Natural killer cell (primary cell): Measurements from ENCODE around the gene MED28. TPM values are rescaled to one million over a fixed set of nuclear protein-coding genes. Genes with fewer than 3 reads are reported as not detected.

Experiments
- ATAC-seq, 3 donors: fragments of 150-1000 bp in 2 of 3; fragments of 200-7000 bp in 1 of 3; cut with Tn5 transposase; 1 replicate in 1 of 3; 2 replicates in 2 of 3; pipeline ENCODE4 v1.10.0; 2021; ENCODE audit warnings: mild to moderate bottlenecking in 2 of 3, moderate library complexity in 2 of 3
- DNase-seq, 2 donors: peaks; one replicate each; pipeline versions ENCODE4 v3.0.0 to v3.0.0-alpha.2; 2013 to 2021; ENCODE audit warnings: mixed read lengths in 1 of 2
- H3K27ac ChIP-seq: one replicate; pipeline ENCODE4 v1.5.1; 2013; ENCODE audit warnings: mild to moderate bottlenecking, low read length
- H3K27me3 ChIP-seq: one replicate; pipeline ENCODE4 v1.6.1; 2013; ENCODE audit warnings: low read length; ENCODE audit not compliant: control insufficient read depth, insufficient read depth
- H3K36me3 ChIP-seq: one replicate; pipeline ENCODE4 v1.6.1; 2013; ENCODE audit warnings: low read length; ENCODE audit not compliant: control insufficient read depth, insufficient read depth
- H3K4me1 ChIP-seq: one replicate; pipeline ENCODE4 v1.6.1; 2013; ENCODE audit warnings: low read length; ENCODE audit not compliant: control insufficient read depth, insufficient read depth
- H3K4me3 ChIP-seq: one replicate; pipeline ENCODE4 v1.5.1; 2013; ENCODE audit warnings: low read length
- H3K9me3 ChIP-seq: one replicate; pipeline ENCODE4 v1.6.1; 2013; ENCODE audit warnings: low read length; ENCODE audit not compliant: control insufficient read depth, insufficient read depth
- H3K27ac Mint-ChIP-seq, 2 donors: one replicate each; pipeline ENCODE4 v1.8.0; 2022; ENCODE audit warnings: mild to moderate bottlenecking in 2 of 2, mixed read lengths in 2 of 2, moderate library complexity in 1 of 2
- H3K27me3 Mint-ChIP-seq, 2 donors: one replicate each; pipeline ENCODE4 v1.8.0; 2022; ENCODE audit warnings: low read depth in 2 of 2, mixed read lengths in 2 of 2
- H3K36me3 Mint-ChIP-seq: one replicate; pipeline ENCODE4 v1.8.0; 2022; ENCODE audit warnings: mixed read lengths
- H3K4me1 Mint-ChIP-seq, 2 donors: one replicate each; pipeline ENCODE4 v1.8.0; 2022; ENCODE audit warnings: mixed read lengths in 2 of 2
- H3K4me3 Mint-ChIP-seq: one replicate; pipeline ENCODE4 v1.8.0; 2022; ENCODE audit warnings: mild to moderate bottlenecking, moderate library complexity, mixed read lengths
- H3K9me3 Mint-ChIP-seq, 2 donors: one replicate each; pipeline ENCODE4 v1.8.0; 2022; ENCODE audit warnings: mixed read lengths in 2 of 2
- WGBS: methylation state at CpG from one replicate; pipeline ENCODE4 v1.1.7; 2013; ENCODE audit warnings: missing lambda C conversion rate; ENCODE audit not compliant: insufficient coverage; 5-methylcytosine and 5-hydroxymethylcytosine counted together
- intact Hi-C: fragments of 100-400 bp; cut with micrococcal nuclease; formaldehyde crosslinking; loops from one replicate; pipeline ENCODE4 v1.14.2; 2022
- total RNA-seq, 4 donors: library from RNA; stranded (reverse); fragments of 120-200 nt in 1 of 4; gene quantifications; one replicate each; pipeline versions ENCODE4 v1.2.3 to v1.2.4, GENCODE V29; 2013 to 2022
- TF ChIP-seq, protein P1 (sequence below): fragments of 200-600 bp; IDR thresholded peaks from one replicate; pipeline ENCODE4 v1.8.0; 2022; ENCODE audit warnings: antibody characterized with exemption

Gene MED28
- total RNA-seq, 3 donors from 2014 or later (not counting 1 experiment from before 2014, with no cell fraction given): 44.8 to 63.3 (median 51.1) TPM

- H3K27ac Mint-ChIP-seq: no peak overlapping the region
- Histone ChIP-seq H3K27me3 (no peaks in the 10 kb centered on the region), H3K4me3 (no peak overlapping the region), H3K9me3 (no peaks in the 10 kb centered on the region), H3K4me1 (peaks cover 6% of the 10 kb centered on the region), H3K36me3 (no peaks in the 10 kb centered on the region), H3K27ac (no peak overlapping the region)
- TF ChIP-seq, protein P1, sequence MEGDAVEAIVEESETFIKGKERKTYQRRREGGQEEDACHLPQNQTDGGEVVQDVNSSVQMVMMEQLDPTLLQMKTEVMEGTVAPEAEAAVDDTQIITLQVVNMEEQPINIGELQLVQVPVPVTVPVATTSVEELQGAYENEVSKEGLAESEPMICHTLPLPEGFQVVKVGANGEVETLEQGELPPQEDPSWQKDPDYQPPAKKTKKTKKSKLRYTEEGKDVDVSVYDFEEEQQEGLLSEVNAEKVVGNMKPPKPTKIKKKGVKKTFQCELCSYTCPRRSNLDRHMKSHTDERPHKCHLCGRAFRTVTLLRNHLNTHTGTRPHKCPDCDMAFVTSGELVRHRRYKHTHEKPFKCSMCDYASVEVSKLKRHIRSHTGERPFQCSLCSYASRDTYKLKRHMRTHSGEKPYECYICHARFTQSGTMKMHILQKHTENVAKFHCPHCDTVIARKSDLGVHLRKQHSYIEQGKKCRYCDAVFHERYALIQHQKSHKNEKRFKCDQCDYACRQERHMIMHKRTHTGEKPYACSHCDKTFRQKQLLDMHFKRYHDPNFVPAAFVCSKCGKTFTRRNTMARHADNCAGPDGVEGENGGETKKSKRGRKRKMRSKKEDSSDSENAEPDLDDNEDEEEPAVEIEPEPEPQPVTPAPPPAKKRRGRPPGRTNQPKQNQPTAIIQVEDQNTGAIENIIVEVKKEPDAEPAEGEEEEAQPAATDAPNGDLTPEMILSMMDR: no peak
- H3K36me3 Mint-ChIP-seq: no peaks in the 10 kb centered on the region
- no peaks in the 10 kb centered on the region for H3K27me3 Mint-ChIP-seq
- DNase-seq (no peak), ATAC-seq (peak in 1 of 3 donors; percentile 21)
- intact Hi-C loops: no loop called here
- H3K9me3 Mint-ChIP-seq: no peaks in the 10 kb centered on the region
- no peak overlapping the region for H3K4me3 Mint-ChIP-seq
- peaks cover 9 to 10% of the 10 kb centered on the region in 2 donors for H3K4me1 Mint-ChIP-seq
- WGBS: 93% methylated on average over 3 of the region's 3 CpGs
Measured at GRCh38 chr4:17662694-17663093, 48.3 kb downstream of the MED28 start.

- peaks cover 2 to 3% of the 10 kb centered on the region in 2 donors for H3K27me3 Mint-ChIP-seq
- H3K9me3 Mint-ChIP-seq: no peaks in the 10 kb centered on the region
- H3K36me3 Mint-ChIP-seq: no peaks in the 10 kb centered on the region
- Histone ChIP-seq H3K4me3 (no peak overlapping the region), H3K36me3 (no peaks in the 10 kb centered on the region), H3K27ac (no peak overlapping the region), H3K27me3 (no peaks in the 10 kb centered on the region), H3K4me1 (peaks cover 6% of the 10 kb centered on the region), H3K9me3 (no peaks in the 10 kb centered on the region)
- H3K4me1 Mint-ChIP-seq: peaks cover 9 to 10% of the 10 kb centered on the region in 2 donors
- TF ChIP-seq, protein P1: no peak
- DNase-seq (no peak), ATAC-seq (peak in 2 of 3 donors; percentile 30 to 45)
- H3K27ac Mint-ChIP-seq: no peak overlapping the region
- WGBS: 16% methylated on average over 4 of the region's 4 CpGs
- intact Hi-C loops: no loop called here
- no peak overlapping the region for H3K4me3 Mint-ChIP-seq
Measured at GRCh38 chr4:17664755-17665154, 50.3 kb downstream of the MED28 start.

GRCh38 chr4:17665346-17665745, 50.9 kb downstream of the MED28 start:
- Histone ChIP-seq H3K9me3 (no peaks in the 10 kb centered on the region), H3K27me3 (no peaks in the 10 kb centered on the region), H3K4me3 (no peak overlapping the region), H3K36me3 (no peaks in the 10 kb centered on the region), H3K27ac (no peak overlapping the region), H3K4me1 (peaks cover 6% of the 10 kb centered on the region)
- no peak overlapping the region for H3K4me3 Mint-ChIP-seq
- H3K9me3 Mint-ChIP-seq: no peaks in the 10 kb centered on the region
- peaks cover 9 to 10% of the 10 kb centered on the region in 2 donors for H3K4me1 Mint-ChIP-seq
- TF ChIP-seq, protein P1: no peak
- no peak overlapping the region for H3K27ac Mint-ChIP-seq
- DNase-seq: no peak
- H3K27me3 Mint-ChIP-seq: peaks cover 3 to 8% of the 10 kb centered on the region in 2 donors
- ATAC-seq: no peak
- H3K36me3 Mint-ChIP-seq: no peaks in the 10 kb centered on the region
- 60% methylated on average over 1 of the region's 1 CpG for WGBS
- intact Hi-C loops: no loop called here

GRCh38 chr4:17665852-17666251, 51.4 kb downstream of the MED28 start:
- Mint-ChIP-seq H3K9me3 (no peaks in the 10 kb centered on the region), H3K27ac (no peak overlapping the region), H3K27me3 (peaks cover 3 to 13% of the 10 kb centered on the region in 2 donors), H3K4me3 (no peak overlapping the region), H3K4me1 (peaks cover 9 to 10% of the 10 kb centered on the region in 2 donors), H3K36me3 (peaks cover 1% of the 10 kb centered on the region)
- Histone ChIP-seq H3K4me3 (no peak overlapping the region), H3K27me3 (no peaks in the 10 kb centered on the region), H3K27ac (no peak overlapping the region), H3K36me3 (no peaks in the 10 kb centered on the region), H3K4me1 (peaks cover 6% of the 10 kb centered on the region), H3K9me3 (no peaks in the 10 kb centered on the region)
- ATAC-seq: no peak
- TF ChIP-seq, protein P1: no peak
- DNase-seq: no peak
- WGBS: 97% methylated on average over 3 of the region's 3 CpGs
- intact Hi-C loops: no loop called here
